ENCODE results near the gene SCT.

DNA sequence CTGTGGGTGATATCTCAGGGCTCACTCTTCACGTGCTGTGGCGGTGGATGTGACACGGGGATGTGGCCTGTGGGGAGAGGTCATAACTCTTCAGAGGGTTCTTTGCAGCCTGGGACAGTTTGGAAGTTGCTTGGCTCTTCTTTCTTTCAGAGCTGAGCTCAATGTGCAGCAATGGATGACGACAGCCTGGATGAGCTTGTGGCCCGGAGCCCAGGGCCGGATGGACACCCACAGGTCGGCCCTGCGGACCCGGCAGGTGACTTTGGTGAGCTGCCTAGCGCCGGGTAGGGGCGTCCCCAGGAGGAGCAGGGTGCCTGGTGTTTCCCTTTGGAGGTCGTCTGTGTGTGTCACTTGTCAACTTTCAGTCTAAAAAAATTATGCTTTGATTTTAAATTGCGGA is 45.6 kb downstream of the SCT start:
- TF ChIP-seq, protein P1, sequence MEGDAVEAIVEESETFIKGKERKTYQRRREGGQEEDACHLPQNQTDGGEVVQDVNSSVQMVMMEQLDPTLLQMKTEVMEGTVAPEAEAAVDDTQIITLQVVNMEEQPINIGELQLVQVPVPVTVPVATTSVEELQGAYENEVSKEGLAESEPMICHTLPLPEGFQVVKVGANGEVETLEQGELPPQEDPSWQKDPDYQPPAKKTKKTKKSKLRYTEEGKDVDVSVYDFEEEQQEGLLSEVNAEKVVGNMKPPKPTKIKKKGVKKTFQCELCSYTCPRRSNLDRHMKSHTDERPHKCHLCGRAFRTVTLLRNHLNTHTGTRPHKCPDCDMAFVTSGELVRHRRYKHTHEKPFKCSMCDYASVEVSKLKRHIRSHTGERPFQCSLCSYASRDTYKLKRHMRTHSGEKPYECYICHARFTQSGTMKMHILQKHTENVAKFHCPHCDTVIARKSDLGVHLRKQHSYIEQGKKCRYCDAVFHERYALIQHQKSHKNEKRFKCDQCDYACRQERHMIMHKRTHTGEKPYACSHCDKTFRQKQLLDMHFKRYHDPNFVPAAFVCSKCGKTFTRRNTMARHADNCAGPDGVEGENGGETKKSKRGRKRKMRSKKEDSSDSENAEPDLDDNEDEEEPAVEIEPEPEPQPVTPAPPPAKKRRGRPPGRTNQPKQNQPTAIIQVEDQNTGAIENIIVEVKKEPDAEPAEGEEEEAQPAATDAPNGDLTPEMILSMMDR (IDR thresholded peaks at IDR 0.05) = no peak
- no peak for TF ChIP-seq POLR2A (IDR thresholded peaks at IDR 0.05)
